Measurements from ENCODE around the gene CELF1.

Gene CELF1

GRCh38 chr11:47443817-47444216, 109.1 kb downstream of the CELF1 start:
- no peak for DNase-seq

GRCh38 chr11:47443028-47443700, 109.8 kb downstream of the CELF1 start:
- DNase-seq = no peak

- no peak for DNase-seq
Observed at GRCh38 chr11:47442514-47442913, 110.4 kb downstream of the CELF1 start.

- no peak for DNase-seq
Observed at GRCh38 chr11:47441421-47441820, 111.5 kb downstream of the CELF1 start.

GRCh38 chr11:47440054-47440476, 112.9 kb downstream of the CELF1 start:
- no peak for DNase-seq

GRCh38 chr11:47438721-47439120, 114.2 kb downstream of the CELF1 start:
- no peak for DNase-seq

- DNase-seq = no peak
Observed at GRCh38 chr11:47437746-47438418, 115.0 kb downstream of the CELF1 start.

- no peak for DNase-seq
Observed at GRCh38 chr11:47437218-47437745, 115.7 kb downstream of the CELF1 start.

- DNase-seq = no peak
Observed at GRCh38 chr11:47436726-47437125, 116.2 kb downstream of the CELF1 start.

- DNase-seq = no peak
Observed at GRCh38 chr11:47435687-47436086, 117.2 kb downstream of the CELF1 start.

GRCh38 chr11:47434011-47434786, 118.7 kb downstream of the CELF1 start:
- DNase-seq = no peak

- DNase-seq = no peak
Observed at GRCh38 chr11:47433157-47433556, 119.8 kb downstream of the CELF1 start.

- DNase-seq = no peak
Observed at GRCh38 chr11:47431356-47432083, 121.4 kb downstream of the CELF1 start.

GRCh38 chr11:47430524-47430923, 122.4 kb downstream of the CELF1 start:
- no peak for DNase-seq

GRCh38 chr11:47426062-47426956, 126.6 kb downstream of the CELF1 start, which contains the start of gene PSMC3:
PSMC3 (minus strand) TSS chr11:47426439; CDS start chr11:47426279, 160 bp downstream.
- DNase-seq = peak; percentile 98

GRCh38 chr11:47425611-47426010, 127.3 kb downstream of the CELF1 start:
- no peak for DNase-seq

- no peak for DNase-seq
Observed at GRCh38 chr11:47418454-47419259, 134.3 kb downstream of the CELF1 start.

GRCh38 chr11:47417712-47418111, 135.2 kb downstream of the CELF1 start:
- no peak for DNase-seq

GRCh38 chr11:47415949-47416472, 136.9 kb downstream of the CELF1 start:
- no peak for DNase-seq

All from effector CD4-positive, alpha-beta T cell (primary cell).